DND-41 (cell line): Measurements from ENCODE around the gene HECTD4.
"Not testable (repeated sequence)": the region's sequence is repeated elsewhere in the genome, so short reads cannot be mapped to it uniquely, and the experiment has no call there.

Source experiments
- ATAC-seq: fragments of 200-7000 bp; cut with Tn5 transposase; 3 replicates; pipeline ENCODE4 v1.9.1; 2021; ENCODE audit warnings: low read depth; ENCODE audit not compliant: insufficient read depth
- DNase-seq: peaks from one replicate; pipeline ENCODE4 v3.0.0-alpha.2; 2020
- H2AFZ ChIP-seq: 2 replicates; pipeline ENCODE4 v1.6.0; 2012; ENCODE audit warnings: low read depth, low read length
- H3K27ac ChIP-seq: 2 replicates; pipeline ENCODE4 v1.5.1; 2012; ENCODE audit warnings: low read length, inconsistent platforms
- H3K27me3 ChIP-seq: fragments of 200-600 bp; sonication (generic); 2 replicates; pipeline ENCODE4 v1.6.0; 2012; ENCODE audit warnings: low read length, mild to moderate bottlenecking, inconsistent platforms; ENCODE audit not compliant: insufficient read depth, poor library complexity
- H3K36me3 ChIP-seq: 2 replicates; pipeline ENCODE4 v1.5.1; 2012; ENCODE audit warnings: low read length, inconsistent platforms; ENCODE audit not compliant: insufficient read depth
- H3K4me1 ChIP-seq: 2 replicates; pipeline ENCODE4 v1.5.1; 2012; ENCODE audit warnings: mild to moderate bottlenecking, low read length; ENCODE audit not compliant: insufficient read depth
- H3K4me2 ChIP-seq: 2 replicates; pipeline ENCODE4 v1.6.0; 2012; ENCODE audit warnings: mild to moderate bottlenecking, moderate library complexity, low read length, inconsistent platforms; ENCODE audit not compliant: insufficient read depth
- H3K4me3 ChIP-seq, 2 experiments: fragments of 200-600 bp in 1 of 2; shearing (Covaris generic) in 1 of 2; 2 replicates each; pipeline ENCODE4 v1.5.1; 2012 to 2016; ENCODE audit warnings: inconsistent platforms in 2 of 2, low read length in 2 of 2, mild to moderate bottlenecking in 2 of 2, low read depth in 1 of 2, moderate library complexity in 1 of 2
- H3K79me2 ChIP-seq: 2 replicates; pipeline ENCODE4 v1.6.0; 2012; ENCODE audit warnings: low read length, inconsistent platforms; ENCODE audit not compliant: insufficient read depth
- H3K9ac ChIP-seq: 2 replicates; pipeline ENCODE4 v1.6.0; 2012; ENCODE audit warnings: low read depth, mild to moderate bottlenecking, inconsistent platforms, low read length, moderate library complexity
- H3K9me3 ChIP-seq: 2 replicates; pipeline ENCODE4 v1.5.1; 2012; ENCODE audit warnings: low read length, moderate library complexity, mild to moderate bottlenecking, inconsistent platforms; ENCODE audit not compliant: insufficient read depth, severe bottlenecking
- H4K20me1 ChIP-seq: 2 replicates; pipeline ENCODE4 v1.6.0; 2012; ENCODE audit warnings: low read length; ENCODE audit not compliant: insufficient read depth
- CTCF ChIP-seq: IDR thresholded peaks from 2 replicates; pipeline ENCODE4 v1.5.1; 2012; ENCODE audit warnings: borderline replicate concordance, low read length, moderate library complexity, mild to moderate bottlenecking; ENCODE audit not compliant: poor library complexity, severe bottlenecking; ENCODE audit errors: extremely low read depth
- EZH2 ChIP-seq: IDR thresholded peaks from 3 replicates; pipeline ENCODE4 v1.6.1; 2012; ENCODE audit warnings: borderline replicate concordance, low read depth, mild to moderate bottlenecking, moderate library complexity, low read length, inconsistent platforms; ENCODE audit not compliant: severe bottlenecking

HECTD4 gene

GRCh38 chr12:112340230-112340629, 42.0 kb downstream of the HECTD4 start:
- Histone ChIP-seq H3K4me3 (no peak overlapping the region), H3K27me3 (no peaks in the 10 kb centered on the region), H3K9me3 (no peaks in the 10 kb centered on the region), H3K27ac (no peak overlapping the region), H3K4me1 (no peaks in the 10 kb centered on the region), H4K20me1 (peaks cover 13% of the 10 kb centered on the region; the same call in 1 of the 2 replicates), H3K79me2 (peaks cover 39% of the 10 kb centered on the region), H2AFZ (no peak overlapping the region), H3K4me2 (no peak overlapping the region), H3K9ac (no peak overlapping the region), H3K36me3 (no peaks in the 10 kb centered on the region)
- no peak for DNase-seq
- TF ChIP-seq EZH2 = no peak
- no peak for TF ChIP-seq CTCF
- ATAC-seq = no peak

- ATAC-seq, H3K27ac ChIP-seq, H2AFZ ChIP-seq, H3K27me3 ChIP-seq, H3K4me3 ChIP-seq, H3K4me2 ChIP-seq, H3K9me3 ChIP-seq, H3K36me3 ChIP-seq, DNase-seq, H4K20me1 ChIP-seq, H3K4me1 ChIP-seq, H3K9ac ChIP-seq: not testable (repeated sequence)
- H3K79me2 ChIP-seq = peaks cover 32% of the 10 kb centered on the region
Observed at GRCh38 chr12:112334999-112335398, 47.2 kb downstream of the HECTD4 start.

DNA sequence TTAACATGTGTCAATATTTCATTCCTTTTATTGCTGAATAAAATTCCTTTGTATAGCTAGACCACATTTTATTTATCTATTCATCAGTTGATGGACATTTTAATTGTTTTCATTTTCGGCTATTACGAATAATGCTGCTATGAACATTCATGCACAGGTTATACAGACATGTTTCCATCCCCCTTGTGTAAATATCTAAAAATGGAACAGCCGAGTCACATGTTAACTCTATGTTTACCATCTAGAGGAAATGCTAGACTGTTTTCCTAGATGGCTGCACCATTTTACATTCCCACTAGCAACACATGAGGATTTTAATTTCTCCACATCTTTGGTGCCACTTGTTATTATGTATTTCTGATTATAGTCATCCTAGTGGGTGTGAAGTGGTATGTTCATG, 49.2 kb downstream of the HECTD4 start:
- Histone ChIP-seq H4K20me1 (peaks cover 7% of the 10 kb centered on the region; the same call in 1 of the 2 replicates), H3K79me2 (peaks cover 28% of the 10 kb centered on the region), H3K27ac (no peak overlapping the region), H3K36me3 (no peaks in the 10 kb centered on the region), H3K4me2 (no peak overlapping the region), H2AFZ (no peak overlapping the region), H3K27me3 (no peaks in the 10 kb centered on the region), H3K9me3 (no peaks in the 10 kb centered on the region), H3K4me1 (no peaks in the 10 kb centered on the region), H3K9ac (no peak overlapping the region), H3K4me3 (no peak overlapping the region)
- TF ChIP-seq CTCF (no peak), EZH2 (no peak)
- ATAC-seq = no peak
- DNase-seq = no peak

DNA sequence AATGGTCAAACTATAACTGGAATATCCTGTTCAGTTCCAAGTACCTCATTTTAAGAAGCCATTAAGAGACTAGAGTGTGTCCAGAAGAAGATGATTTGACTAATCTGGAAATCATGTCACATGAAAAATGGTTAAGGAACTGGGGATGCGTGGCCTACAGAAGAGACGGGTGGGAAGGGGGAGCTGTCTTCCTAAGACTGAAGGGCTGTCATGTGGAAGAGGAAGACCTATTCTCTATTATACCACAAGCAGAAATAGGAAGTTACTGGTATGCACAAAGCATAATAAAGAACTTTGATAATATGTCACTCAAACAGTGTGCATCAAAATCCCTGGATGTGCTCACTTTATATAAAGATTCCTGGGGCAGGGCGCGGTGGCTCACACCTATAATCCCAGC, 50.3 kb downstream of the HECTD4 start:
- H3K9me3 ChIP-seq = no peaks in the 10 kb centered on the region
- H3K4me1 ChIP-seq = no peaks in the 10 kb centered on the region
- TF ChIP-seq CTCF (no peak), EZH2 (no peak)
- no peak for DNase-seq
- H3K27me3 ChIP-seq = no peaks in the 10 kb centered on the region
- H3K79me2 ChIP-seq = peaks cover 28% of the 10 kb centered on the region
- no peak overlapping the region for H3K4me3 ChIP-seq
- no peak overlapping the region for H3K9ac ChIP-seq
- peaks cover 7% of the 10 kb centered on the region; the same call in 1 of the 2 replicates for H4K20me1 ChIP-seq
- no peak for ATAC-seq
- no peaks in the 10 kb centered on the region for H3K36me3 ChIP-seq
- no peak overlapping the region for H2AFZ ChIP-seq
- no peak overlapping the region for H3K4me2 ChIP-seq
- no peak overlapping the region for H3K27ac ChIP-seq
